ENCODE measurements around the gene ING5.
A peak's percentile ranks its signal among the peaks of the same experiment; 100 is the strongest.
"Not testable (repeated sequence)": the region's sequence is repeated elsewhere in the genome, so short reads cannot be mapped to it uniquely, and the experiment has no call there.

ING5 gene

GRCh38 chr2:241701399-241702154 is at the start of gene ING5:
TSS of gene ING5 (plus strand) at chr2:241702039. CDS start at chr2:241702066, 27 bp downstream.
- no peak for DNase-seq (ENCODE audit: low read depth)

GRCh38 chr2:241652142-241652541 is 49.7 kb upstream of the ING5 start:
- no peak for DNase-seq (ENCODE audit: low read depth)

- DNase-seq (ENCODE audit: low read depth), result no peak
Measured at GRCh38 chr2:241652722-241653121, 49.1 kb upstream of the ING5 start.

- DNase-seq (ENCODE audit: low read depth), result no peak
Measured at GRCh38 chr2:241653210-241653750, 48.6 kb upstream of the ING5 start.

GRCh38 chr2:241654551-241654950 is 47.3 kb upstream of the ING5 start:
- DNase-seq (ENCODE audit: low read depth), result no peak

GRCh38 chr2:241655516-241656189 is 46.2 kb upstream of the ING5 start:
- no peak for DNase-seq (ENCODE audit: low read depth)

- DNase-seq (ENCODE audit: low read depth), result no peak
Measured at GRCh38 chr2:241656190-241656741, 45.6 kb upstream of the ING5 start.

GRCh38 chr2:241657786-241658254 is 44.0 kb upstream of the ING5 start:
- DNase-seq (ENCODE audit: low read depth), result no peak

GRCh38 chr2:241658296-241658695 is 43.5 kb upstream of the ING5 start:
- no peak for DNase-seq (ENCODE audit: low read depth)

GRCh38 chr2:241659150-241659739 is 42.6 kb upstream of the ING5 start:
- DNase-seq (ENCODE audit: low read depth), result peak; percentile 39

GRCh38 chr2:241660593-241661213 is 41.1 kb upstream of the ING5 start:
- DNase-seq (ENCODE audit: low read depth), result no peak

DNA sequence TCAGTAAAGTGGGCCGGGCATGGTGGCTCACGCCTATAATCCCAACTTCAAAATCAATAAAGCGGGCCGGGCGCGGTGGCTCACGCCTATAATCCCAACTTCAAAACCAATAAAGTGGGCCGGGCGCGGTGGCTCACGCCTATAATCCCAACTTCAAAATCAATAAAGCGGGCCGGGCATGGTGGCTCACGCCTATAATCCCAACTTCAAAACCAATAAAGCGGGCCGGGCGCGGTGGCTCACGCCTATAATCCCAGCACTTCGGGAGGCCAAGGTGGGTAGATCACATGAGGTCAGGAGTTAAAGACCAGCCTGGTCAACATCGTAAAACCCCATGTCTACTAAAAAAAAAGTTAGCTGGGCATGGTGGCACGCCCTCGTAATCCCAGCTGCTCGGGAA is 39.1 kb upstream of the ING5 start:
- DNase-seq (ENCODE audit: low read depth), result not testable (repeated sequence)

GRCh38 chr2:241665731-241666440 is 36.0 kb upstream of the ING5 start:
- DNase-seq (ENCODE audit: low read depth), result no peak

DNA sequence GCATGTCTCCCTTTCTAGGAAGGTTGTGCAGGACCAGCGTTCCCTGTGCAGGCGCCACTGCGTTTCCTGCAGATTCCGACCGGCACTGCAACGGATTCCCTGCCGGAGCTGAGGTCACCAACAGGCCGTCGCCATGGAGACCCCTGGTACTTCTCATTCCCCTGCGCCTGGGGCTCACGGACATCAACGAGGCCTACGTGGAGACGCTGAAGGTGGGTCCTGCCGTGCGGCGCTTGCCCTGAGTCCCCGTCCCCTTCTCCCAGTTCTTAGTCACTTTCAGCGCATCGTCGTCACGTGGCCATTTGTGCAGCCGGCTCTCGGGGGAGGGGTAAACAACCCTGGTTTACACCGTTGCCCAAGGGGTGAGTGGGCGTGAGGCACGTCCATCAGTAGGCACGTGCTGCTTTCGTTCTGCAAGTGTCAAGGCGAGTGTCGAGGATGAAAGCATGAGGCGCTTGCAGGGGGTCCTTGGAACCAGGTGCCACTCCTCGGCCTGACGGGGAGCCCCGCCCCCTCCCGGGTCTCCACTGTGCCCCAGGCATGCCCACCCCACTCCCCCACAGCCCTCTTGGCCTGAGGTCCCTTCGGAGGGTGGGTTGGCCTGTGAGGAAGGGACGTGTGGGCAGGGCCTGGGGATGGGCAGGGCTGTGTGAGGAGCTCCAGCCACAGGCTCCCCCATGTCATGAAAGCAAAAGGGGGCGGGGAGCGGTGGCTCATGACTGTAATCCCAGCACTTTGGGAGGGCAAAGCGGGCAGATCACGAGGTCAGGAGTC is 35.0 kb upstream of the ING5 start:
- DNase-seq (ENCODE audit: low read depth), result no peak

DNA sequence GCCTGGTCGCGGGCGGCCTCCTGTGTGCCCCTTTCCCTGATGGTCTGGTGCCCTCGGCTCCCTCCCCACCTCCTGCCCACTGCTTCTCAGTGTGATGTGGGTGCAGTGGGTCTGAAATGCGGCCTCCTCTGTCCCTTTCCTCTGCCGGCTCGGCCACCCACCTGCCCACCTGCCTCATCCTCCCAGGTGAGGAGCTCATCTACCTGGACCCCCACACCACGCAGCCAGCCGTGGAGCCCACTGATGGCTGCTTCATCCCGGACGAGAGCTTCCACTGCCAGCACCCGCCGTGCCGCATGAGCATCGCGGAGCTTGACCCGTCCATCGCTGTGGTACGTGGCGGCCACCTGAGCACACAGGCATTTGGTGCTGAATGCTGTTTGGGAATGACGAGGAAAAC is 33.5 kb upstream of the ING5 start:
- no peak for DNase-seq (ENCODE audit: low read depth)

DNA sequence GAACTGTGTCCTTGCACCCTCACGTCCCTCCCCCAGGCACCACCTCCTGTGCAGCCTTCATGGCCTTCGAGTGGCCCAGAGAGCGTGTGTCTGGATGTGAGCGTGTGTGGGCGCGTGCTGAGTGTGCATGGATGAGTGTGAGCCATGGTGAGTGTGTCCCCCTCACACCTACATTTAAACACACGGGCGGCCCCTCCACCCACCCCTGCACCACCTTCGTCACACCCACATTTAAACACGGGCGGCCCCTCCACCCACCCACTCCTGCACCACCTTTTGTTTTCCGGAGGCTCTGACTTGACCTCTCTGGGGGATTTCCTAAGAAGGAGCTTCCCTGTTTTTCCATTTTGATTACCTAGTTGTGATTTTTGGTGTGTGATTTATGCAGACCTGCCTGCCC is 33.0 kb upstream of the ING5 start:
- no peak for DNase-seq (ENCODE audit: low read depth)

GRCh38 chr2:241670333-241671110 is 31.3 kb upstream of the ING5 start:
- no peak for DNase-seq (ENCODE audit: low read depth)

DNA sequence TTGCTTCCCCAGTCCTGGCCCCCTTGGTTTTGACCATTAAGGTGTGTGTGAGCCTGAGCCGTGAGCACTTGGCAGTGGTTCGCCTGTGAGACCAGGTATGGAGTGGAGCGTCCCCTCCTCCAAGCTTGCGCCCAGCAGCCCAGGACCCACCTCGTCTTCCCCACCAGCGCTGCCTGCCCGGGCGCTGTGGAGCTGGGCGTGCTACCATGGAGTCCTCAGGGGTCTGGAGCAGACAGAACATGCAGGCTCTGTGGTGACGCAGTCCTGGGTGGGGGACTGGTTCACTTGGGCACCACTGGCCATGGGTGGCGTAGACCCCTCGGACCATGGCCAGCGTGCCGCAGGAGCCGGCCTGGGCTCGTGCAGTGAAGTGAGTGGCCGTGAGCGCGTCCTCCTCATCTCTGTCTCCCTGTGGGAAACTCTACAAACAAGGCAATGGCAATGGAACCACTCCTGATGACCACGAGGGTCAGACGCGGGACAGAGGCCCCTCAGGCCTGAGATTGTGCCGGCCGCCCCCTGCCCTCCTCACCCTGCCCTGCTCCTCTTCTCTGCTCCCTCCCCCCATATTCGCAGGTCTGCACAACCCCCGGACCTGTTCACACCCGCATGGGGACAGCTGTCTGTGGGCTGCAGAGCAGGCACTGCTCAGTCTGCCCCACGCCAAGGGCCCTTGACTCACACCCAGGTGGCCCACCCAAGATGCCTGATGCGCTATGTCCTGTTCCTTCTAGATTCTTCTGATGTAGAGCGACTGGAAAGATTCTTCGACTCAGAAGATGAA is 30.2 kb upstream of the ING5 start:
- DNase-seq (ENCODE audit: low read depth), result no peak

All from GM04503 (cell line).